ENCODE data around the gene SFT2D2.

The SFT2D2 gene

DNA sequence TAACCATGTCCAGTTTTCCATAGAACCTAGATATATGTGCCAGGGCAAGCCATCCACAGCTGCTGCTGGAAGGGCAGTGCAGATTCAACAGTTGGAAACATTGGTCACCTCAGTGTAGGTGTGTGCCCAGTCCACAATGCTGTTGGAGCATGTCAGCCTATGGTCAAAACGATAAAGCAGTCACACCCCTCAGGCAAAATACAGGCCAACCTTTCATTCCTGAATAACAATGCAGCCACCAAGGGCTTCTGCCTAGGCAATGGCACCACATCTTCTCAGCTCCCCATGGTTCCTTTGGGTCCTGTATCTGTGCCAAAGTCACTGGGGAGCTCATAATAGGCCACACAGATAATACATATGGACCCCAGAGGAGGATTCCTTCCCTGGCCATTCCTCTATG is 39.8 kb downstream of the SFT2D2 start:
- DNase-seq (ENCODE audit: low spot score): no peak

DNA sequence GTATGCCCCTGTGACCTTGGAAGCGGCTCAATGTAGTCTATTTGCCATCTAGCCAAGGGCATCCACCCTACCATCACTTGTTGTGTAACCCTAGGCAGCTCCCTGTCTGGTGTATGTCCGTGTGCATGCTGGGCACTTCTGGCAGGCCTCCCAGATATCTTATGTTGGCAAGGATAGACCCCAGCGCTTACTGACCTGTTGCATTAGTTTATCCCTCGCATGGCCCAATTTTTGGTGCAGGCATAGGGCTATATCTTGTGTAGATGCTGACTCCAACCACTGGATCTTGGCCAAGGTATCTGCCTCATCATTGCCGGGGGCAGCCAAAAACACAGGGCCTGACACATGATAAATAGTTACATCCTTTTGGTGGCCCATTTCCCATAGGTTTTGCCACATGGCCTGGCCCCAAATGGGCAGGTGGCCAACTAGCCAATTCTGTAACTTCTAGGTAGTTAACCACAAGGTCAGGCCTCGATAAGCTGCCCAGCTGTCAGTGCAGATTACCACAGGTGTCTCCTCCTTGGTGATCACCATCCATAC is 40.9 kb downstream of the SFT2D2 start:
- peak; percentile 25 for DNase-seq (ENCODE audit: low spot score)

DNA sequence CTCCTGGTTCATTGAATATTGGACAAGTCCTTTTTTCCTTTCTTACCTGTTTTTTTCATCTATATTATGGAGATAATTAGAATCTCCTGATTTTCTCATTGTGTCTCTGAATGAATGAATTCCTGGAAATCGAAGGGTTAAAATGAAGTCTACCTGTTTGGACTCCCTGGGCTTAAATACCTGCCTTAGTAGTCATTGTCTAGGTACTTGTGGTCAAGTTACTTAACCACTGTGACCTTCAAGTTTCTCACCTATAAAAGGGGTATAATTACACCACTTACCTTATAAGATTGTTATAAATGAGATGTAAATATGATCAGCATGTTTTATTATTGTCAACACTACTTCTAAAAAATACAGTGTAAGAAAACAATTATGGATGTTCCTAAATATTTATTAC is 45.8 kb downstream of the SFT2D2 start:
- DNase-seq (ENCODE audit: low spot score): no peak

DNA sequence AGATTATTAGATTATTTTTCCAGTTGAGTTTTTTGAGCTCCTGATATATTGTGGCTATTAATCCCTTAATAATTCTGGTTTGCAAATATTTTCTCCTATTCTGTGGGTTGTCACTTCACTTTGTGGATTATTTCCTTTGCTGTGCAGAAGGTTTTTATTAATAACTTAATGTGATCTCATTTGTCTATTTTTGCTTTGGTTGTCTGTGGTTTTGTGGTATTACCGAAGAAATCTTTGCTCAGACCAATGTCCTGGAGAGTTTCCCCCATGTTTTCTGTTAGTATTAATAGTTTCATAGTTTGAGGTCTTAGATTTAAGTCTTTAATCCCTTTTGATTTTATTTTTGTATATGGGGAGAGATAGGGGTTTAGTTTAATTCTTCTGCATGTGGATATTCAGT is 47.8 kb downstream of the SFT2D2 start:
- DNase-seq (ENCODE audit: low spot score): no peak

DNA sequence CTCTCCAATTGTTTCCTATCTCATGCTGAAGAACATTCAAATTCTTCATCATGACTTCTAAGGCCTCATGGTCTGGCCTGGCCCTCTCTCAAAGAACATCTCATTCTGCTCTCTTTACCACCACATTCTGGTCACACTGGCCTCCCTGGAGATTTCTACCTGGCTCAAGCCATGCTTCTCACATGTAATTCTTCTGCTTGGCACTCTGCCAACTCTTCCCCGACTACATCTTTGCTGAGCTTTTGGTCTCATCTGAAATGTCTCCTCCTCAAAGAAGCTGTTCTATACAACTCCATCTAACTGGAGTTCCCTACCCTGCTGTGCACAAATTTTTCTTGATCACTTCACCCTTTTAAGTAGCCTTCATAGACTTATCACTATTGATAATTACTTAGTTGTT is 53.4 kb downstream of the SFT2D2 start:
- DNase-seq (ENCODE audit: low spot score): peak; percentile 25

DNA sequence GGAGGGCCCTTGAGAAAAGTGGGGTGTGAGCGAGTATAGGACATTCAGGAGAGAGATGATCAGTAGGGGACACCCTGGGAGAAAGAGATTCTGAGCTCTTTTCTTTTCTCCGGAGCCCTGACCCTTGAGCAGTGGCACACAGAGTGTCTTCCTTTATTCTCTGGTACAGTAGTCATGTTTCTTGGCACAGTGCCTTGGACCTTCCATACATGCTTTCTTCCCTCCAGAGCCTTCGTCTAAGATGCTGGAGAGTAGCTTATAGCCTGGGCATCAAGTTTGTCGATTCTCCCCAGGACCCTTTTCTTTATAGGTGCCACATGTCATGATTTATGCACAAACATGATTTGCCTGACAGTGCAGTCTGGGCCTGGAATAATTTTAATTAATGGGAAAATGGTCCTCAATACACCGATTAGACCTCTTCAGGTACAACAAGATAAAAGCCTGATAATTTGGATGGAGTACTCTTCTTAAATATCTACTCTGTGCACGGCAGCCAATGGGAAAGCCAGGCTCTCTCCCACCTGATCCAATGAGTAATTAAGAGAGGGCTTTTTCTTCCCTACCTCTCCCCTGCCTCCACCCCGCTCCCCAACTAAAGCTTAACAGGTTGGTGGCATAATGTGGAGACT is 54.6 kb downstream of the SFT2D2 start, which contains the start of gene TBX19:
Gene TBX19 (plus strand): TSS at position 582 of the 632 bp plus-strand sequence. CDS start 214 bp downstream, outside the sequence.
- no peak for DNase-seq (ENCODE audit: low spot score)

DNA sequence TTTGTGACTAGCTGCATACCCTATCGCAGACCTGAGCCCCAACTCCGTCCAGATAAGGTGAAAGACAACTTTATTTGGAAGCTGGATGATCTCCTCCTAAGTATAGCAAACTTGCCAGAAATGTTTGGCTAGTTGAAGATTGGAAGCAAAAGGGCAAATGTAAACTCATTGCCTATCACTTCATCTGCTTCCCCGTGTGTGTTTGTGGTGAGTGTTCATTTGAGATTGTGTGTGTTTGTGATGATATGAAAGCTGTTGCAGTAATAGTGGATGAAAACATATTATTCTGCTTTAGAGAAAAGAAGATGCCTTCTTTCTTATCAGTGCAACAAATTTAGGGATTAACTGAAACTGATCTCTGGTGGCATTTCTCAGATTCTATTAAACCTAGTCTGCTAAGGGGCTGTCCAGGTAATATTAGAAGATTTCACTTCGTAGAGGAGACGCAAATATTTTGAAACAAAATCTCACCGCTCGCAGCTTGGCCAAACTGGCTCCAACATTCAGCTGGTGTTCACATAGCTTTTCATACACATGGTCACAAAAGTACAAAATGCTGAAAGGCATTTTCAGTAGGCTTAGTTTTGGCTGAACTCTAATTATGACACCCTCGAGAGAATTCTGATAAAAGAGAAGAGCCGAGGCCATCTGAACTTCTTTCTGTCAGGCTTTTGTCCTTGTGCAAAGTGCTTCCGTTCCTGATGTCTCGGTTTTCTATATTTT is 56.0 kb downstream of the SFT2D2 start:
- peak; percentile 10 for DNase-seq (ENCODE audit: low spot score)

DNA sequence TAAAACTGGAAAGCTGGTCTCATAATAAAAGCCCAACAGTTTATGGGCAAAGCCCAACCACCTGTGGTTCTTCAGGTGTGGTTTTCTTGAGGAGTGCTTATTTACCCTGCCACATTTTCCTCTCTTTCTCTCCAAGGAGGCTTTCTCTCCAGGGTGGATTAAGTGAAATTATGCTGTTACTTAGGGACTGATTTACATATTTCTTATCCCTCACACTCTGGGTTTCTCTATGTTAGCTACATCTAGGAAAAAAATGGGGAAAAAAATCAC is 59.7 kb downstream of the SFT2D2 start:
- no peak for DNase-seq (ENCODE audit: low spot score)

DNA sequence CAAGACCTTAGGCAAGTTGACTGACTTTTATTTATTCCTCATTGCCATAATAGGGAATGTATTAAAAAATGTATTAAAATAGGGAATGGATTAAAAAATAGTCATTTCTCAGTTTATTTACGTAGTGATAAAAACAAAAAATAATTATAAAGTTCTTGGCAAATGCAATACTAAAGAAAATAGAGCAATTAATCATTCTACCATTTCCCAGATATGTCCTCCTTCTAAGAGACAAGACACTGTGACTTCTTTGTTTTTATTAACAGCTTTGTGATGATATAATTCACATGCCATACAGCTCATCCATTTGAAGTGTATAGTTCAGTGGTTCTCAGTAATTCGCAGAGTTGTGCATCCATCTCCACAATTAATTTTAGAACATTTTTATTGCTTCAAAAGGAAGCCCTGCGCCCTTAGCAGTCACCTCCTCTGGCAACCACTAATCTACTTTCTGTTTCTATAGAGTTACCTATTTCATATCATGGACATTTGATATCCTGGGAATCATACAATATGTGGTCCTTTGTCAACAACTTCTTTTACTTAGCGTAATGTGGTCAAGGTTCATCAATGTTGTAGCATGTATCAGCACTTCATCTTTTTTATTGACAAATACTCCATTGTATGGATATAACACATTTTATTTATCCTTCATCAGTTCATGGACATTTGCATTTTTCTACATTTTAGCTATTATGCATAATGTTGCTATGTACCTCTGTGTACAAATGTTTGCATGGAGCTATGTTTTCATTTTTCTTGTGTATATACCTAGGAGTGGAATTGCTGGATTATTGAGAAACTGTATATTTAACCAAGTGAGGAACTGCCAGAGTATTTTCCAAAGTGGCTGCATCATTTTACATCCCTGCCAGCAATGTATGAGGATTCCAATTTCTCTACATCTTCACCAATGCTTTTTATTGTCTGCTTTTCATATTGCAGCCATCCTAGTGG is 60.4 kb downstream of the SFT2D2 start:
- no peak for DNase-seq (ENCODE audit: low spot score)

DNA sequence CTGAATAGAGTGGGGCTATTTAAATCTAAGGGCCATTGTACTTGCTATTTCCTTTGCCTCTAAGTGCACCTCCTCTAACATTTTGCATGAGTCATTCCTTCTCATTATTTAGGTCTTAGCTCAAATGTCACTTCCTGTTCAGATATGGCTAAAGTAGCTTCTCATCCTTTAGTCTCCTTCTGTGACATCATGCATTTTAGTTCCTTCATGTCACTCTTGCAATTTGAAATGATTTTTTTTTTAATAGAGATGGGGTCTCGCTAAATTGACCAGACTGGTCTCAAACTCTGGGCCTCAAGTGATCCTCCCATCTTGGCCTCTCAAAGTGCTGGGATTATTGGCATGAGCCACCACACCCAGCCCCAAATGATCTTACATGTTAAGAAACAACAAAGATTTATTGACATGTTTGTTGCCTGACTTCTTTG is 61.4 kb downstream of the SFT2D2 start:
- DNase-seq (ENCODE audit: low spot score): no peak

DNA sequence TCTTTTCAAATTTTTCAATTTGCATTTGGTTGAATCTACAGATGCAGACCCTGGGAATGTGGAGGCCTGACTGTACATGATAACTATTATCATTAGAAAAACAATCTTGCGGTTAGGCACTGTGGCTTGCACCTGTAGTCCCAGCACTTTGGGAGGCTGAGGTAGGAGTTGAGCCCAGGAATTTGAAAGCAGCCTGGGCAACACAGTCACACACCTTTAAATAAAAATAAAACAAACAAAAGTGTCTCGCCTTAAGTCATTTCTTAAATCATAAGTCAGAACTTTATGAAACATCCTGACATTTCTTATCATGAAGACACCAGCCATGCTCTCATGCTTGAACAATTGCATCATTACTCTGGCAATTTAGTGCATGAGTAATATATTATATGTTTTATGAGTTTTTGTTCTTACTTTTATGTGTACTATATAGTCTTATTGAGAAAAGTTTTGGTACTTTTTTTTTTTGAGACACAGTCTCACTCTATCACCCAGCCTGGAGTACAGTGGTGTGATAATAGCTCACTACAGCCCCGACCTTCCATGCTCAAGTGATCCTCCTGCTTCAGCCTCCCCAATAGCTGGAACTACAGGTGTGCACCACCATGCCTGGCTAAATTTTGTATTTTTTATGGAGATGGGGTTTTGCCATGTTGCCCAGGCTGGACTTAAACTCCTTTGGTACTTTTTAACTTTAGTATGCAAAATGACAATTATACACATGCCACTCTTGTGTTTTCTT is 62.7 kb downstream of the SFT2D2 start:
- no peak for DNase-seq (ENCODE audit: low spot score)

DNA sequence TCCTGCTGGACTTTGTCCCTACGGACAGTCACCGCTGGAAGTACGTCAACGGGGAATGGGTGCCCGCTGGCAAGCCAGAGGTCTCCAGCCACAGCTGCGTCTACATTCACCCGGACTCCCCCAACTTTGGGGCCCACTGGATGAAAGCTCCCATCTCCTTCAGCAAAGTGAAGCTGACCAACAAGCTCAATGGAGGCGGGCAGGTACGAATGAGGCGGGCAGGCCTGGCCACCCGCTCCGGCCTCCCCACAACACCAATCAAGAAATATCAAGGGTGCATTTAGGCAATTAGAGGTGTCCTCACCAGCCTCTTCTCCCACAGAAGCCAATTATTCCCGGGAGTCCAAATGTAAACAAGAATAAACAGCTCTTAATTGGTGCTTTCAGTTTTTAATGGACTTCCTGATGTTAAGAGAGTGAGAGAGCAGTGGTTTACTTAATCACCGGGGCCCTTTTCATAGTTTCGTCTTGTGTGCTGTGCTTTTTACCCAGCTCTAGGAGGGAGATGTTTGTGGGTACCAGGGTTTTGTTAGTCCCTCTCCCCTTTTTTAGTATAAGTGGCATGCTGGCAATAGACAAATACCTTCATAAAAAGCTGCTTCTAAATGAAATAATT is 65.5 kb downstream of the SFT2D2 start:
- no peak for DNase-seq (ENCODE audit: low spot score)

DNA sequence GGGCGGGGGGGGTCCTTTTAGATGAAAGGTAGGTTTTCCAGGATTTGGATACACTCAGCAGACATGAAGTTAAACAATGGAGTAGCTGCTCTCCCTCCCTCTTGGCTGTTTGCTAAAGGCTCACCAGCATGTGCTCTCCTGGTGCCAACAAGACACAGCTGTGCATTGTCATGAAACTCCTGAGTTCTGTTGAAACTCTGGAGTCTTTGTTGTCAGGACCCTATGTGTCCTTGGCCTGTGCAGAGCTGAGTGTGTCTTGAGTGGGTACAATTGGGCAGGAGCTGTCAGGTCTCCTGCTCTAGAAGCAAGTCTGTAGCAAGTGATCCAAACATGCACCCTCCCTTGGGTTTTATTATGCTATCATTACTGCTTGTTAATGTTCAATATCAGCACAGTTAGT is 67.6 kb downstream of the SFT2D2 start:
- DNase-seq (ENCODE audit: low spot score): no peak

DNA sequence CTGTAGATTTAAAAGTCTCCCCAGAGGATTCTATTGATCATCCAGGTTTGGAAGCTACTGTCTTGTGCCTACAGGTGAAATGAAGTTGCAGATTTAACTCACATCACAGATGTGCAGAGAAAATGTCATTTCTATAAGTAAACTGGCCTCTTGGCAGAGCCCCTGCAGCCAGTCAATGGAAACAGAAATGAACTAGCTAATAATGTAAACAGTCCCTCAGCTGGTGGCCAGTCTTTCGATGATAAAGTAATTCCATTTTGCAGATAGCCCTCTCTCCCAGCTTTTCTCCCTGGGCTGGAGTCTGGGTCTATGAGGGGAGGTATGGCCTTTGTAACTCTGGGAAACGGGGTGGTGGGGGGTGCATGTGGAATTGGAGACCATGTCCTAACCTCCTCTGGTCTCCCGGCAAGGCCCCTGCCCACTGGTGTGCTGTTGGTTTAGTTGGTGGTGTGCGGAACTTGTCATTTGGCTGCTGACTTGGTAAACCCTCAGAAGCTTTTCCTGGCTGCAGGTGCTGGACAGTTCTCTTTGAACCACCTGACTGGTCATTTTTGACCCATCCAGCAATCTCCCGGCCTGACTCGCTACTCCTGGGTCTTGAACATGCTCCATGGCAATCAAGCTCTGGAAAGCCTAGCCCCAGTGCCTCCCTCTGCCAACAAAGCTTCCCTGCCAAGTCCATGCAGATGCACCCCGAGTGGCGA is 69.8 kb downstream of the SFT2D2 start:
- DNase-seq (ENCODE audit: low spot score): no peak

DNA sequence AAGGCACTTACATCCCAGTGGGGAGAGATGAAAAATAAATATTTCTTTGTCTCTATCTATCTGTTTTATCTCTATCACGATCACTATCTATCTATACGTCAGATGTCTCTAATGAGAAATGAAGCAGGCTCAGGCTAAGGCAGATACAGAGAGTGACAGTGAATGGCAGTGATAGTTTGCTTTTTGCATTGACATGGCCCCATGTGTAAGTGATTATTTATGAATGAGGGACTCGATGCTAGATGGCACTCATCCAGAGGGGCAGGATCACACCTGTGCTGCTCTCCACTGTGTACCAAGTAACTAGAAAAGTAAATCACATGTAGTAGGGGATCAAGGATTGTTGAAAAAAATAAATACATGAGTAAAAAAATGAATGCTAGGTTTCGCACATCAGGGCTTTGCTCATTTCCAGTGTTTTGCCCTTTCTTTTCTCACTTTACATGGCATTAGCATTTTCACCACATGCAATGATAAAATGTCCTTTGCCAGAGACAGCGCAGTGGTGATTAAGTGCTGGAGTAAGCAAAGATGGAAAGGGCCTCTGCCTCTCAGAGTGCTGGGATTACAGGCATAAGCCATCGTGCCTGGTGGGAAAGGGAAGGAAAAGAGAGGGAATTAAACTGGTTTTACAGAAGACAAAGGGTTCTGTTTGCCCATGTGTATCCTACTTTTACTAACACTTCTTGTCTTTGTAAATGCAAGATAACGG is 71.4 kb downstream of the SFT2D2 start:
- DNase-seq (ENCODE audit: low spot score): no peak

DNA sequence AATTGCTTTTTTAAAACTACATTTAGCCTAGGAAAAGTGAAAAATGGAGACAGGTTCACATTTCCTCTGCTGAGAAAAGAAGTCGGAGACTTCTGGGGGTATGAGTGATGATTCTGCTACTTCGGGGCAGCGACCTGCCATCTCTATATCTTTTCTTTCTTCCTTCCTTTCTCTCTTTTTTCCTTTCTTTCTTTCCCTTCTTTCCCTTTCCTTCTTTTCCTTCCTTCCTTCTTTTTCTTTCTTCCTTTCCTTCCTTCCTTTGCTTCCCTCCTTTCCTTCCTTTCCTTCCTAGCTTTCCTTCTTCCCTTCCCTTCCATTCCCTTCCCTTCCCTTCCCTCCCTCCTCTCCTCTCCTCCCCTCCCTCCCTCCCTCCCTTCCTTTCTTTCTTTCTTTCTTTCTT is 72.6 kb downstream of the SFT2D2 start:
- DNase-seq (ENCODE audit: low spot score): no peak

DNA sequence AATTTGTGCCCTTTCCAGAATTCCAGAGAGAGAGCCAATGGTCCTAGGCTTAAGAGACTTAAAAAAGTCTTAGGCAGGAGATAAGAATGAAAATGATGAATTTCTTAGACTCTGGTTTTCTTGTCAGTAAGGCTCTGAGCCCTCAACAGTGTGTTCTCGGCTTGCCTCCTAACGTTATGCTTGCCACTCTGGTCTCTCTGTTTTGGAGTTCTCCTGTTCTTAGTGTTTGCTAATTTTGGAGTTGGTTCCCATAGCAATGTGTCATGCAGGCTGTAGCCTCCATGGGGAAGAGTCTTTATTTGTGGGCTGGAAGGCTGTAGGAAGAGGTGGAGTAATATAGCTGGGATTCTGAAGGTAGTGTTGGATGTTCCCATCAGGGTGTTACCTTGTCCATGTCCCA is 74.8 kb downstream of the SFT2D2 start:
- DNase-seq (ENCODE audit: low spot score): no peak

DNA sequence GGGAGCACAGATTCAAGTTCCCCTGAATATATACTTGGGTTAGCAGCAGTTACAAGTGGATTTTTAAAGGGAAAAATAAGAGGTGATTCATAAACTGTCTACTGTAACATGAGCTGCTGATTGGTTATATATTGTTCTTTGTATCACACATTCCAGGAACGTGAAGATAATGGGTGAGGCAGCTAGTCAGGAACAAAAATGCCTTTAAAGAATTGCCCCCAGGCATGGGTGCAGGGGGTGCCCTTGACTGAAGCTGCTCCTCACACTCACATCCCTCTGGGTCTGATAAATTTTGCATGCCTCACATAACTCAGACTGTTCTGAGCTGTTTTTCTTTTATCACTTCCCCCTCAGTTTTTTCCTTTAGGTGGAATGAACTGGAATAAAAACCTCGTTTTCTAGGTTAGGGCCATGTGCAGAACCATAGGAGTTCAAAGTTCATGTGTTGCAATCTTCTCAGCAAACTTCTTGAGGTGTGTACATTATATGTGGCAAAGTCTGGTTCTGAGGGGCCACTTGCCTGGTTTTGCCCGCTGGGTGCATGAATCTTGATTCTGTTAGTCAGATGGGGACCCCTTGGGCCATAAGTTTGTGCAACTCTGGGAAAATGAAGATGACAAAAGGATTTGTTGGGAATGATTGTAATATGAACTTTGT is 76.0 kb downstream of the SFT2D2 start:
- no peak for DNase-seq (ENCODE audit: low spot score)
